Measurements from ENCODE around the gene ENTR1. TPM values are rescaled to one million over a fixed set of nuclear protein-coding genes. Genes with fewer than 3 reads are reported as not detected.

The ENTR1 gene
- total and polyA plus RNA-seq, 2 of the 13 experiments (the other 11 are each of a cell fraction or from before 2014, with no cell fraction given): 70.1 to 76.4 TPM

GRCh38 chr9:136418182-136419091, 8.0 kb upstream of the ENTR1 start:
- no peak for ATAC-seq
- intact Hi-C loops (cut with micrococcal nuclease; ENCODE audit: unreplicated experiment): no loop called here
- ChIA-PET POLR2A (no interaction called here), CTCF (ENCODE audit: low intra/inter-chr PET ratio, low total read pairs) (interaction anchor here (0.7 kb wide), 1 partner anchor 583 kb away, joined by 3 read pairs; no protein-coding TSS in a partner anchor)
- no peak for DNase-seq (ENCODE audit: low spot score)
- Histone ChIP-seq H3K36me3 (replicated peaks in 1 of 2; ENCODE audit: control insufficient read depth in 1 of 2, insufficient read depth in 2 of 2, low read length in 2 of 2) (peaks cover 45 to 82% of the 10 kb centered on the region in 2 experiments), H3K27ac (ENCODE audit: extremely low read length, insufficient read depth, low read length) (no peak overlapping the region), H3K27me3 (ENCODE audit: control insufficient read depth in 1 of 2, insufficient read depth in 2 of 2, low read length in 2 of 2) (no peaks in the 10 kb centered on the region), H3K4me3 (replicated peaks in 1 of 3; ENCODE audit: insufficient read depth in 1 of 3, low read depth in 2 of 3, low read length in 3 of 3) (no peak overlapping the region), H3K79me2 (ENCODE audit: insufficient read depth, low read length) (peaks cover 5% of the 10 kb centered on the region), H3K9ac (ENCODE audit: insufficient read depth, low read depth, low read length) (no peak overlapping the region), H2AFZ (ENCODE audit: low read length) (no peak overlapping the region), H3K4me1 (ENCODE audit: insufficient read depth, low read length) (no peaks in the 10 kb centered on the region), H4K20me1 (ENCODE audit: insufficient read depth, low read length) (no peaks in the 10 kb centered on the region), H3K4me2 (ENCODE audit: low read depth, low read length) (no peak overlapping the region), H3K9me3 (ENCODE audit: low read length) (no peaks in the 10 kb centered on the region)
- in situ Hi-C loops (cut with HindIII; ENCODE audit: extremely low pct_ligation_motif_present, low pct_unique_long_range_greater_than_20kb): no loop called here
- WGBS (ENCODE audit: low lambda C conversion rate): 95% methylated on average over 38 of the region's 48 CpGs
- TF ChIP-seq RBFOX2 (IDR thresholded peaks at IDR 0.05; ENCODE audit: low read depth, low read length) (peak; percentile 74), HOXA9 (CRISPR knock-in tag; IDR thresholded peaks at IDR 0.05; ENCODE audit: borderline replicate concordance) (0 out of 2 replicates have a peak, but pooled peaks have one; percentile 35), AGO2 (optimal IDR thresholded peaks at IDR 0.05; ENCODE audit: low read depth, low read length) (peak; percentile 64), NONO (IDR thresholded peaks at IDR 0.05) (no peak), NONO (CRISPR knock-in tag; conservative IDR thresholded peaks at IDR 0.05) (no peak)
- FAIRE-seq: no peak
- no TSS peak for BruUV-seq (replicated peaks)

DNA sequence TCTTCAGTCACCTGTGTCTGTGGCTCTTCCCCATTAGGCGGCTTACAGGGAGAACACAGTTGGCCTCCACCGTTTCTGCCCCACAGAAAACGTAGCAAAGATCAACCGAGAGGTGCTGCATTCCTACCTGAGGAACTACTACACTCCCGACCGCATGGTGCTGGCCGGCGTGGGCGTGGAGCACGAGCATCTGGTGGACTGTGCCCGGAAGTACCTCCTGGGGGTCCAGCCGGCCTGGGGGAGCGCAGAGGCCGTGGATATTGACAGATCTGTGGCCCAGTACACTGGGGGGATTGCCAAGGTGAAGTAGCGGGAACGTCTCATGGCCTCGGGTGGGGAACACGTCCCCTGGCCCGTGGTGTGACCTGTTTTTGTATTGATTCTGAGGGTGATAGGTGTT, 6.5 kb upstream of the ENTR1 start:
- peaks cover 19% of the 10 kb centered on the region for H3K79me2 ChIP-seq (ENCODE audit: insufficient read depth, low read length)
- TF ChIP-seq KLF13 (CRISPR knock-in tag; IDR thresholded peaks at IDR 0.05) (no peak), KLF16 (CRISPR knock-in tag; IDR thresholded peaks at IDR 0.05) (no peak), RELA (CRISPR knock-in tag; IDR thresholded peaks at IDR 0.05) (no peak), YY1 (IDR thresholded peaks at IDR 0.05; ENCODE audit: insufficient read depth, insufficient replicate concordance, low read depth, low read length) (no peak), ZNF83 (CRISPR knock-in tag; IDR thresholded peaks at IDR 0.05; ENCODE audit: borderline replicate concordance) (no peak), ZNF737 (CRISPR knock-in tag; IDR thresholded peaks at IDR 0.05; ENCODE audit: borderline replicate concordance) (no peak), ZNF530 (CRISPR knock-in tag; IDR thresholded peaks at IDR 0.05; ENCODE audit: low read depth) (no peak), GZF1 (CRISPR knock-in tag; IDR thresholded peaks at IDR 0.05) (no peak), NFKBIZ (CRISPR knock-in tag; IDR thresholded peaks at IDR 0.05) (no peak)
- TF ChIP-seq, protein P1, sequence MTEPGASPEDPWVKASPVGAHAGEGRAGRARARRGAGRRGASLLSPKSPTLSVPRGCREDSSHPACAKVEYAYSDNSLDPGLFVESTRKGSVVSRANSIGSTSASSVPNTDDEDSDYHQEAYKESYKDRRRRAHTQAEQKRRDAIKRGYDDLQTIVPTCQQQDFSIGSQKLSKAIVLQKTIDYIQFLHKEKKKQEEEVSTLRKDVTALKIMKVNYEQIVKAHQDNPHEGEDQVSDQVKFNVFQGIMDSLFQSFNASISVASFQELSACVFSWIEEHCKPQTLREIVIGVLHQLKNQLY (CRISPR knock-in tag; IDR thresholded peaks at IDR 0.05): no peak

More for the DNA sequence above, 6.5 kb upstream of the ENTR1 start:
- H3K4me1 ChIP-seq (ENCODE audit: insufficient read depth, low read length): peaks cover 10% of the 10 kb centered on the region
- DNase-seq (ENCODE audit: low spot score) (no peak), FAIRE-seq (no peak), ATAC-seq (no peak)
- H3K9ac ChIP-seq (ENCODE audit: insufficient read depth, low read depth, low read length): no peak overlapping the region
- H3K4me3 ChIP-seq (replicated peaks in 1 of 3; ENCODE audit: insufficient read depth in 1 of 3, low read depth in 2 of 3, low read length in 3 of 3): no peak overlapping the region
- CTCF ChIA-PET (ENCODE audit: low intra/inter-chr PET ratio, low total read pairs): no interaction called here
- H3K36me3 ChIP-seq (replicated peaks in 1 of 2; ENCODE audit: control insufficient read depth in 1 of 2, insufficient read depth in 2 of 2, low read length in 2 of 2): peaks cover 43 to 75% of the 10 kb centered on the region in 2 experiments
- no TSS peak for BruUV-seq (replicated peaks)
- in situ Hi-C loops (cut with HindIII; ENCODE audit: extremely low pct_ligation_motif_present, low pct_unique_long_range_greater_than_20kb): no loop called here
- H2AFZ ChIP-seq (ENCODE audit: low read length): no peak overlapping the region
- H3K27ac ChIP-seq (ENCODE audit: extremely low read length, insufficient read depth, low read length): no peak overlapping the region
- no peaks in the 10 kb centered on the region for H3K27me3 ChIP-seq (ENCODE audit: control insufficient read depth in 1 of 2, insufficient read depth in 2 of 2, low read length in 2 of 2)
- no peak overlapping the region for H3K4me2 ChIP-seq (ENCODE audit: low read depth, low read length)
- intact Hi-C loops (cut with micrococcal nuclease; ENCODE audit: unreplicated experiment): no loop called here
- peaks cover 1% of the 10 kb centered on the region; the same call in 1 of the 2 replicates for H4K20me1 ChIP-seq (ENCODE audit: insufficient read depth, low read length)
- H3K9me3 ChIP-seq (ENCODE audit: low read length): no peaks in the 10 kb centered on the region
- WGBS (ENCODE audit: low lambda C conversion rate): 97% methylated on average over 19 of the region's 19 CpGs
- POLR2A ChIA-PET: no interaction called here

All from HepG2 (cell line).